Kidney capillary endothelial cell (primary cell): ENCODE measurements around the gene TMEM234.

Source experiments
- DNase-seq: peaks from one replicate; pipeline ENCODE4 v3.0.0-alpha.2; 2018; ENCODE audit warnings: low spot score

Gene TMEM234

GRCh38 chr1:32199717-32200072, 22.5 kb downstream of the TMEM234 start:
- no peak for DNase-seq

- no peak for DNase-seq
Observed at GRCh38 chr1:32199043-32199716, 23.0 kb downstream of the TMEM234 start.

GRCh38 chr1:32198237-32199042, 23.7 kb downstream of the TMEM234 start:
- no peak for DNase-seq

GRCh38 chr1:32197837-32198236, 24.3 kb downstream of the TMEM234 start:
- DNase-seq: no peak

- no peak for DNase-seq
Observed at GRCh38 chr1:32197074-32197473, 25.1 kb downstream of the TMEM234 start.

- no peak for DNase-seq
Observed at GRCh38 chr1:32195972-32196823, 26.0 kb downstream of the TMEM234 start.

GRCh38 chr1:32195531-32195930, 26.6 kb downstream of the TMEM234 start:
- DNase-seq: no peak

GRCh38 chr1:32194984-32195383, 27.2 kb downstream of the TMEM234 start:
- no peak for DNase-seq

GRCh38 chr1:32192220-32192948, 29.8 kb downstream of the TMEM234 start:
- DNase-seq: no peak

GRCh38 chr1:32187850-32188249, 34.3 kb downstream of the TMEM234 start:
- DNase-seq: no peak

- no peak for DNase-seq
Observed at GRCh38 chr1:32186491-32186890, 35.7 kb downstream of the TMEM234 start.

- no peak for DNase-seq
Observed at GRCh38 chr1:32186077-32186476, 36.1 kb downstream of the TMEM234 start.

- DNase-seq: no peak
Observed at GRCh38 chr1:32184650-32185049, 37.5 kb downstream of the TMEM234 start.

GRCh38 chr1:32182060-32182459, 40.1 kb downstream of the TMEM234 start:
- DNase-seq: no peak

- no peak for DNase-seq
Observed at GRCh38 chr1:32181563-32181962, 40.6 kb downstream of the TMEM234 start.

- DNase-seq: no peak
Observed at GRCh38 chr1:32181065-32181464, 41.1 kb downstream of the TMEM234 start.

- peak; percentile 36 for DNase-seq
Observed at GRCh38 chr1:32180186-32181060, 41.7 kb downstream of the TMEM234 start.

- peak; percentile 85 for DNase-seq
Observed at GRCh38 chr1:32179443-32180185, 42.5 kb downstream of the TMEM234 start, which contains the start of gene TXLNA. Gene TXLNA (plus strand): TSS chr1:32179675. CDS start chr1:32180346, 671 bp downstream.

- DNase-seq: no peak
Observed at GRCh38 chr1:32179193-32179442, 43.0 kb downstream of the TMEM234 start.

GRCh38 chr1:32178380-32179192, 43.6 kb downstream of the TMEM234 start:
- DNase-seq: no peak
